OCI-LY7 (cell line): ENCODE data around the gene SMTN. TPM values are rescaled to one million over a fixed set of nuclear protein-coding genes. Genes with fewer than 3 reads are reported as not detected.
"Not testable (repeated sequence)": the region's sequence is repeated elsewhere in the genome, so short reads cannot be mapped to it uniquely, and the experiment has no call there.

ENCODE experiments used
- BruUV-seq: library from RNA; stranded (reverse); fragments of 400-500 nt; replicated peaks from 2 replicates; lab custom pipeline; 2021; lab: Mats Ljungman, UMichigan
- CTCF ChIA-PET: fragments of 300-600 bp; sonication (Branson Sonifier 250); formaldehyde crosslinking; loops from one replicate; lab custom pipeline; 2022; ENCODE audit warnings: antibody characterized with exemption; ENCODE audit not compliant: unreplicated experiment; lab: Charles Lee
- POLR2A ChIA-PET: fragments of 300-600 bp; sonication (Branson Sonifier 250); formaldehyde crosslinking; loops from one replicate; lab custom pipeline; 2022; ENCODE audit warnings: antibody characterized with exemption; lab: Charles Lee
- DNase-seq: peaks from one replicate; pipeline ENCODE4 v3.0.0-alpha.2; 2015; ENCODE audit warnings: low spot score
- H2AFZ ChIP-seq: fragments of 200-600 bp; sonication (generic), shearing (Covaris generic); 2 replicates; pipeline ENCODE4 v1.6.1; 2014; ENCODE audit warnings: mild to moderate bottlenecking, antibody characterized with exemption, low read length, moderate library complexity
- H3K27ac ChIP-seq: fragments of 200-600 bp; sonication (generic); 2 replicates; pipeline ENCODE4 v1.5.1; 2014; ENCODE audit warnings: mixed run types, low read depth, mild to moderate bottlenecking, moderate library complexity, low read length, inconsistent platforms; ENCODE audit not compliant: poor library complexity, severe bottlenecking
- H3K36me3 ChIP-seq: fragments of 200-600 bp; sonication (generic); 2 replicates; pipeline ENCODE4 v1.6.1; 2014; ENCODE audit warnings: mild to moderate bottlenecking, antibody characterized with exemption, low read length, moderate library complexity, mixed read lengths; ENCODE audit not compliant: insufficient read depth
- H3K4me1 ChIP-seq: fragments of 200-600 bp; sonication (generic); 2 replicates; pipeline ENCODE4 v1.5.1; 2014; ENCODE audit warnings: mild to moderate bottlenecking, low read length; ENCODE audit not compliant: insufficient read depth, poor library complexity, severe bottlenecking
- H3K4me2 ChIP-seq: fragments of 200-600 bp; sonication (generic); 2 replicates; pipeline ENCODE4 v1.6.1; 2014; ENCODE audit warnings: mild to moderate bottlenecking, low read length
- H3K4me3 ChIP-seq: fragments of 200-600 bp; sonication (generic); 2 replicates; pipeline ENCODE4 v1.5.1; 2014; ENCODE audit warnings: mild to moderate bottlenecking, low read depth, low read length; ENCODE audit not compliant: poor library complexity, severe bottlenecking
- H3K79me2 ChIP-seq: fragments of 200-600 bp; sonication (generic); 2 replicates; pipeline ENCODE4 v1.6.1; 2016; ENCODE audit warnings: low read depth, mild to moderate bottlenecking, low read length, moderate library complexity, mixed read lengths; ENCODE audit not compliant: insufficient read depth
- H3K9me2 ChIP-seq: fragments of 200-600 bp; sonication (generic); 2 replicates; pipeline ENCODE4 v1.6.1; 2016; ENCODE audit warnings: mild to moderate bottlenecking, low read length, mixed read lengths; ENCODE audit not compliant: insufficient read depth
- H3K9me3 ChIP-seq: fragments of 200-600 bp; sonication (generic); 2 replicates; pipeline ENCODE4 v1.6.1; 2014; ENCODE audit warnings: mild to moderate bottlenecking, mixed run types, low read length, mixed read lengths
- H4K20me1 ChIP-seq: fragments of 200-600 bp; sonication (generic); 2 replicates; pipeline ENCODE4 v1.6.1; 2014; ENCODE audit warnings: mild to moderate bottlenecking, antibody characterized with exemption, low read length, moderate library complexity, mixed read lengths; ENCODE audit not compliant: insufficient read depth
- EZH2phosphoT487 ChIP-seq: fragments of 200-600 bp; sonication (generic); IDR thresholded peaks from 2 replicates; pipeline ENCODE4 v1.6.1; 2018; ENCODE audit warnings: low read depth, borderline replicate concordance, mild to moderate bottlenecking, mixed run types, antibody characterized with exemption, low read length, moderate library complexity, mixed read lengths
- intact Hi-C: fragments of 100-400 bp; cut with micrococcal nuclease; formaldehyde crosslinking; loops from one replicate; pipeline ENCODE4 v1.10.0; 2022; ENCODE audit not compliant: unreplicated experiment
- total RNA-seq, 2 experiments: library from RNA; depleted of rRNA in 1 of 2; stranded (reverse); fragments of >200 nt in 1 of 2; shearing (Covaris generic) in 1 of 2; gene quantifications; 2 replicates each; pipeline ENCODE4 v1.2.3, GENCODE V29; 2014 to 2022
- TF ChIP-seq, protein P1 (sequence below): fragments of 200-600 bp; sonication (generic); conservative IDR thresholded peaks from 2 replicates; pipeline ENCODE4 v1.5.1; 2014; ENCODE audit warnings: mild to moderate bottlenecking, antibody characterized with exemption, low read length, moderate library complexity, mixed read lengths

The SMTN gene
- total RNA-seq, 2 experiments from 2014 or later: 16.9 to 35.4 TPM

DNA sequence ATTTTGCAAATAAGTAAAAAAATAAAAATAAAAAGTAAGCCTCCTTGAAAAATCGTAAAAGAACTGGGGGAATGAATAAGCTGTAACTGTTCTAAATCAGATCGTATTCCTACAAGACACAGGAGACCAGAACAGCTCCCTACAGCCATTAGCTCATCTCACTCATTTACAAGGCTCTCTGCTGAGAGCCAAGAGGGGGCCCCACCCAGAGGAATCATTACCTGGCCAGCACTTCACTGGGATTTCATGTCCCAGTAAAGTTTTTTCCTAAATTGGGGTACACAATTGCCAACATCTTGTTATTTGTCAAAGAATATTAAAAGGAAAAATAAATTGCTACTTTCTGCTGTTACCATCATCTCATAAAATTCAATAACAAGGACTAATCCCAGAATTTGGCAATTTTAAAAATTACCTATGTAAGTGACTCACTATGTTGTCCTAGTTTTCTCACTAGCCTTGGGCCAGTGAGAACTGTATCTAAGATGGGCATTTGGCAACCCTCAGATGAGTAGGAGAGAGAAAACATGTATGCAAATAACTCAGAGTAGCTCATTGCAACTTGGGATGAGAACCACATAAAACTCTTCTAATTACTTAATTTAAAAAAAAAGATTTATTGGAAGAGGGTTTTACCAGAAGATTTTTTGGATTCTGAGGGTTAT, 18.4 kb upstream of the SMTN start:
- Histone ChIP-seq H3K4me3 (no peak overlapping the region), H3K27ac (no peak overlapping the region), H4K20me1 (no peaks in the 10 kb centered on the region), H3K9me3 (no peaks in the 10 kb centered on the region; the same call in 1 of the 2 replicates), H3K36me3 (no peaks in the 10 kb centered on the region; the same call in 1 of the 2 replicates), H3K79me2 (peaks cover 6% of the 10 kb centered on the region; the same call in 1 of the 2 replicates), H3K4me1 (peaks cover 15% of the 10 kb centered on the region), H3K4me2 (no peak overlapping the region), H3K9me2 (no peaks in the 10 kb centered on the region), H2AFZ (no peak overlapping the region; the same call in 1 of the 2 replicates)
- no TSS peak for BruUV-seq
- POLR2A ChIA-PET: no interaction called here
- CTCF ChIA-PET: no interaction called here
- DNase-seq: no peak
- TF ChIP-seq, protein P1, sequence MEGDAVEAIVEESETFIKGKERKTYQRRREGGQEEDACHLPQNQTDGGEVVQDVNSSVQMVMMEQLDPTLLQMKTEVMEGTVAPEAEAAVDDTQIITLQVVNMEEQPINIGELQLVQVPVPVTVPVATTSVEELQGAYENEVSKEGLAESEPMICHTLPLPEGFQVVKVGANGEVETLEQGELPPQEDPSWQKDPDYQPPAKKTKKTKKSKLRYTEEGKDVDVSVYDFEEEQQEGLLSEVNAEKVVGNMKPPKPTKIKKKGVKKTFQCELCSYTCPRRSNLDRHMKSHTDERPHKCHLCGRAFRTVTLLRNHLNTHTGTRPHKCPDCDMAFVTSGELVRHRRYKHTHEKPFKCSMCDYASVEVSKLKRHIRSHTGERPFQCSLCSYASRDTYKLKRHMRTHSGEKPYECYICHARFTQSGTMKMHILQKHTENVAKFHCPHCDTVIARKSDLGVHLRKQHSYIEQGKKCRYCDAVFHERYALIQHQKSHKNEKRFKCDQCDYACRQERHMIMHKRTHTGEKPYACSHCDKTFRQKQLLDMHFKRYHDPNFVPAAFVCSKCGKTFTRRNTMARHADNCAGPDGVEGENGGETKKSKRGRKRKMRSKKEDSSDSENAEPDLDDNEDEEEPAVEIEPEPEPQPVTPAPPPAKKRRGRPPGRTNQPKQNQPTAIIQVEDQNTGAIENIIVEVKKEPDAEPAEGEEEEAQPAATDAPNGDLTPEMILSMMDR: no peak
- TF ChIP-seq EZH2phosphoT487: no peak
- intact Hi-C loops: no loop called here

DNA sequence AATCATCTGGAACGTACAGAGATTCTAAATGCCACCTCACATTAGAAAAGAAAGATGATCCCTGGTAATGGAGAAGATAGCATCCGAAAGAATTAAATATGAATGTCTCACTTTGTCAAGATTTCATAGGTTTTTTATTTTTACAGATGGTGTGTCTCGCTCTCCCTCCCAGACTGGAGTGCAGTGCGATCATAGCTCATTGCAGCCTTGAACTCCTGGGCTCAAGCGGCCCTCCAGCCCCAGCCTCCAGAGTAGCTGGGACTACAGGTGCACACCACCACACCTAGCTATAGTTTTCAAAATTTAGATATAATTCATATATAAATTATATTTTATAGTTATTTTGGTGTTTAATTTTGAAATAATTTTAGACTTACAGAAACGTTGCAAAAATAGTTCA, 16.7 kb upstream of the SMTN start:
- H3K4me3 ChIP-seq: peak overlapping the region; percentile 60
- peaks cover 15% of the 10 kb centered on the region for H3K4me1 ChIP-seq
- peak overlapping the region; percentile 96 for H2AFZ ChIP-seq
- H3K27ac ChIP-seq: no peak overlapping the region
- BruUV-seq: TSS peak; percentile 86
- no peak for TF ChIP-seq EZH2phosphoT487
- TF ChIP-seq, protein P1: no peak
- H3K36me3 ChIP-seq: no peaks in the 10 kb centered on the region; the same call in 1 of the 2 replicates
- DNase-seq: no peak
- peaks cover 6% of the 10 kb centered on the region; the same call in 1 of the 2 replicates for H3K79me2 ChIP-seq
- H4K20me1 ChIP-seq: no peaks in the 10 kb centered on the region
- H3K9me2 ChIP-seq: no peaks in the 10 kb centered on the region
- peak overlapping the region; percentile 45 for H3K4me2 ChIP-seq
- CTCF ChIA-PET: interaction anchor here (1.2 to 1.4 kb wide), 2 partner anchors 16 to 21 kb away, joined by 5 to 6 read pairs; partner anchors contain the start of gene SMTN
- H3K9me3 ChIP-seq: no peaks in the 10 kb centered on the region; the same call in 1 of the 2 replicates
- POLR2A ChIA-PET: interaction anchor here (1.1 to 1.9 kb wide), 4 partner anchors 17 to 95 kb away, joined by 3 to 9 read pairs (median 8); partner anchors contain the start of genes SMTN and TUG1
- intact Hi-C loops: no loop called here

DNA sequence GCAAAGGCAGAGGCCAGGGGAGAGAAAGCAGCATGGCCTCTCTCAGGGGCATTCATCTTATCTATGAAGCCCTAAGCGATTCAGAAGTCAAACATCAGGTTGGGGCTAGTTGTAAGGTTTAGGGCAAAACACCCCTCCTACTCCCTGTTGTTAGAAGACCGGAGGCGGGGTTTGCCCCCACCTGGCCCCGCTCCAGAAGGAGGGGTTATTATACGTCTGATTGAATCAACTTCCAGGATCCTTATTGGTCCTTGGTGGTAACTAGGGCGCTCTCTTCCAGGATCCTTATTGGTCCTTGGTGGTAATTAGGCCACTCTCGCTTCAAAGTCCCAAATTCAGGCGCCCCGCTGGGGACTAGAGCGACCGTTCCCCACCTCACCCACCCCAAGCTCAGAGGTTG, 12.1 kb upstream of the SMTN start:
- no peaks in the 10 kb centered on the region for H3K36me3 ChIP-seq
- H4K20me1 ChIP-seq: no peaks in the 10 kb centered on the region
- POLR2A ChIA-PET: no interaction called here
- no peaks in the 10 kb centered on the region; the same call in 1 of the 2 replicates for H3K9me3 ChIP-seq
- BruUV-seq: no TSS peak
- peaks cover 6% of the 10 kb centered on the region; the same call in 1 of the 2 replicates for H3K79me2 ChIP-seq
- H2AFZ ChIP-seq: no peak overlapping the region
- H3K4me1 ChIP-seq: peaks cover 9% of the 10 kb centered on the region
- CTCF ChIA-PET: no interaction called here
- DNase-seq: no peak
- no peak overlapping the region for H3K27ac ChIP-seq
- no peaks in the 10 kb centered on the region for H3K9me2 ChIP-seq
- no peak overlapping the region for H3K4me2 ChIP-seq
- H3K4me3 ChIP-seq: no peak overlapping the region
- TF ChIP-seq EZH2phosphoT487: no peak
- TF ChIP-seq, protein P1: no peak
- intact Hi-C loops: no loop called here

DNA sequence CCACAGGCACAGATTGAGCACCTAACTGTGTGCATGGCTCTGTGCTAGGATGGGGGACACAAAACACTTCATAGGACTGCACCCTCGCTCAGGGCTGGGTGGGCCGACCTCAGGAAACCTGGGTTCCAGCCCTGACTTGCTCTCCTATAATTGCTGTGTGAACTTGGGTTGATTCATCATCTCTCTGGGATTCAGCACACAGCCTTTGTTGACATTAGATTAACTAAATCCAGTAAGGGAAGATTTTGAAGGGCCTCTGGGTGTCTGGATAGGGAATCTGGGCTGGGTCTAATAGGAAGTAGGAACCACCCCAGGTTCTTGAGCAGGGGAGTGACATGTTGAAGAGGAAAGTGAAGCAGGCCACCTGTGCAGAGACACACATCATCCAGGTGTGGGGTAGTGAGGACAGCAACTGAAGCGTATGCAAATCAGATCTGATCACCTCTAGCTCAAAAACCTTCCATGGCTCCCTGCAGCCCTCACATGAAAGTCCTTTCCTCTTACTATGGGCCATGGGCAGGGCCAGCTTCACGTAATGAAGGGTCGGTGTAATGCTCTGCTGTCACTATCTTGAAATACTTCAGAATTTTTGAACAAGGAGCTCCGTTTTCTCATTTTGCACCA, 11.3 kb upstream of the SMTN start:
- H4K20me1 ChIP-seq, H2AFZ ChIP-seq, H3K36me3 ChIP-seq, H3K4me1 ChIP-seq, H3K9me3 ChIP-seq, intact Hi-C loops, H3K27ac ChIP-seq, DNase-seq, H3K4me3 ChIP-seq, H3K4me2 ChIP-seq, H3K79me2 ChIP-seq, BruUV-seq, H3K9me2 ChIP-seq, POLR2A ChIA-PET: not testable (repeated sequence)
- CTCF ChIA-PET: interaction anchor here (0.8 kb wide), 1 partner anchor 15 kb away, joined by 3 read pairs; no protein-coding TSS in a partner anchor
